Measurements from ENCODE around the gene ERMAP.
"Not testable (repeated sequence)": the region's sequence is repeated elsewhere in the genome, so short reads cannot be mapped to it uniquely, and the experiment has no call there.

The ERMAP gene

GRCh38 chr1:42814815-42815214, 2.1 kb upstream of the ERMAP start:
- DNase-seq, result not testable (repeated sequence)

GRCh38 chr1:42815941-42816584, 859 bp upstream of the ERMAP start:
- DNase-seq, result no peak

GRCh38 chr1:42817440-42817767, 482 bp downstream of the ERMAP start:
- no peak for DNase-seq

GRCh38 chr1:42817976-42818375, 1.1 kb downstream of the ERMAP start:
- DNase-seq, result no peak

GRCh38 chr1:42820813-42821212, 3.9 kb downstream of the ERMAP start:
- no peak for DNase-seq

GRCh38 chr1:42821690-42822089, 4.8 kb downstream of the ERMAP start:
- DNase-seq, result no peak

GRCh38 chr1:42822800-42823392, 6.0 kb downstream of the ERMAP start:
- DNase-seq, result no peak

GRCh38 chr1:42824481-42825035, 7.6 kb downstream of the ERMAP start:
- DNase-seq, result no peak

GRCh38 chr1:42825036-42825851, 8.3 kb downstream of the ERMAP start:
- no peak for DNase-seq

GRCh38 chr1:42830631-42831030, 13.7 kb downstream of the ERMAP start:
- no peak for DNase-seq

- no peak for DNase-seq
Measured at GRCh38 chr1:42831273-42831672, 14.4 kb downstream of the ERMAP start.

GRCh38 chr1:42832641-42833240, 15.8 kb downstream of the ERMAP start:
- DNase-seq, result no peak

GRCh38 chr1:42833981-42834380, 17.1 kb downstream of the ERMAP start:
- no peak for DNase-seq

- DNase-seq, result no peak
Measured at GRCh38 chr1:42834803-42835202, 17.9 kb downstream of the ERMAP start.

GRCh38 chr1:42835422-42835821, 18.5 kb downstream of the ERMAP start:
- DNase-seq, result no peak

GRCh38 chr1:42837709-42838108, 20.8 kb downstream of the ERMAP start:
- no peak for DNase-seq

GRCh38 chr1:42838482-42839190, 21.7 kb downstream of the ERMAP start:
- no peak for DNase-seq

- DNase-seq, result no peak
Measured at GRCh38 chr1:42841010-42841409, 24.1 kb downstream of the ERMAP start.

GRCh38 chr1:42841440-42842147, 24.7 kb downstream of the ERMAP start:
- no peak for DNase-seq

- no peak for DNase-seq
Measured at GRCh38 chr1:42844592-42845140, 27.7 kb downstream of the ERMAP start.

- DNase-seq, result no peak
Measured at GRCh38 chr1:42845193-42845592, 28.3 kb downstream of the ERMAP start.

- DNase-seq, result no peak
Measured at GRCh38 chr1:42845866-42846256, 28.9 kb downstream of the ERMAP start.

All from NCI-H226 (cell line).